GM12878 (cell line): ENCODE results near the gene MEIG1. TPM values are rescaled to one million over a fixed set of nuclear protein-coding genes. Genes with fewer than 3 reads are reported as not detected.
"Not testable (repeated sequence)": the region's sequence is repeated elsewhere in the genome, so short reads cannot be mapped to it uniquely, and the experiment has no call there.

Source experiments
- ATAC-seq: fragments of 200-7000 bp; cut with Tn5 transposase; 3 replicates; pipeline ENCODE4 v1.9.1; 2020; ENCODE audit warnings: mild to moderate bottlenecking, moderate library complexity
- BruUV-seq: library from RNA; stranded (reverse); fragments of 400-500 nt; replicated peaks from 2 replicates; lab custom pipeline; 2021; lab: Mats Ljungman, UMichigan
- CTCF ChIA-PET: fragments of 300-600 bp; sonication (Branson Sonifier 250); formaldehyde crosslinking; extraction: SDS; loops from one replicate; lab custom pipeline; 2021; ENCODE audit warnings: inconsistent platforms; lab: Yijun Ruan, JAX
- POLR2A ChIA-PET: fragments of 350-600 bp; formaldehyde crosslinking; extraction: SDS; loops from one replicate; lab custom pipeline; 2021; ENCODE audit warnings: inconsistent platforms; lab: Charles Lee
- RAD21 ChIA-PET: fragments of 300-600 bp; sonication (Branson Sonifier 250); formaldehyde crosslinking; loops from one replicate; lab custom pipeline; 2023; ENCODE audit warnings: antibody characterized with exemption; ENCODE audit not compliant: unreplicated experiment; lab: Charles Lee
- SMC1A ChIA-PET: fragments of 300-600 bp; sonication (Branson Sonifier 250); formaldehyde crosslinking; loops from one replicate; lab custom pipeline; 2023; ENCODE audit not compliant: unreplicated experiment, uncharacterized antibody; lab: Charles Lee
- DNase-seq: peaks from one replicate; pipeline ENCODE4 v3.0.0-alpha.2; 2011; ENCODE audit warnings: low read depth, low spot score
- FAIRE-seq: peaks from 3 replicates; lab custom pipeline; 2011; peaks lifted over from hg19 to GRCh38; lab: Jason Lieb, UNC
- H2AFZ ChIP-seq: 2 replicates; pipeline ENCODE4 v1.6.0; 2011; ENCODE audit warnings: low read depth, low read length, control low read depth; ENCODE audit not compliant: control insufficient read depth
- H3K27ac ChIP-seq: 2 replicates; pipeline ENCODE4 v1.5.1; 2011; ENCODE audit warnings: control low read depth; ENCODE audit not compliant: control insufficient read depth, insufficient read depth
- H3K27me3 ChIP-seq, 2 experiments: replicated peaks in 1 of 2; 2 replicates each; pipeline versions ENCODE4 v1.6.0 to v1.6.1; 2011; ENCODE audit warnings: low read length in 1 of 2; ENCODE audit not compliant: control insufficient read depth in 2 of 2, insufficient read depth in 2 of 2
- H3K36me3 ChIP-seq, 2 experiments: 2 replicates each; pipeline ENCODE4 v1.5.1; 2011; ENCODE audit warnings: low read length in 1 of 2; ENCODE audit not compliant: control insufficient read depth in 2 of 2, insufficient read depth in 2 of 2
- H3K4me1 ChIP-seq: 2 replicates; pipeline ENCODE4 v1.6.1; 2011; ENCODE audit warnings: mild to moderate bottlenecking, low read length, moderate library complexity, mixed read lengths; ENCODE audit not compliant: control insufficient read depth, insufficient read depth
- H3K4me2 ChIP-seq: 2 replicates; pipeline ENCODE4 v1.6.0; 2011; ENCODE audit warnings: control low read depth; ENCODE audit not compliant: control insufficient read depth, insufficient read depth
- H3K4me3 ChIP-seq: fragments of 200-600 bp; sonication (generic); 2 replicates; pipeline ENCODE4 v1.5.1; 2016
- H3K79me2 ChIP-seq: 2 replicates; pipeline ENCODE4 v1.6.0; 2011; ENCODE audit warnings: low read length; ENCODE audit not compliant: control insufficient read depth, insufficient read depth
- H3K9ac ChIP-seq: 2 replicates; pipeline ENCODE4 v1.8.0; 2011; ENCODE audit warnings: low read length, control low read depth, mixed read lengths; ENCODE audit not compliant: control insufficient read depth, insufficient read depth
- H3K9me3 ChIP-seq: replicated peaks from 3 replicates; pipeline ENCODE4 v1.5.1; 2011; ENCODE audit warnings: mild to moderate bottlenecking, low read length; ENCODE audit not compliant: control insufficient read depth, insufficient read depth
- H4K20me1 ChIP-seq: 2 replicates; pipeline ENCODE4 v1.6.0; 2011; ENCODE audit not compliant: control insufficient read depth, insufficient read depth
- ATF7 ChIP-seq: fragments of 450-650 bp; IDR thresholded peaks from 2 replicates; pipeline ENCODE4 v1.6.1; 2016; ENCODE audit warnings: low read depth, mild to moderate bottlenecking
- BHLHE40 ChIP-seq, 2 experiments: fragments of 450-650 bp in 1 of 2; IDR thresholded peaks; 2 replicates each; pipeline ENCODE4 v1.6.1; 2011 to 2017; ENCODE audit warnings: low read depth in 2 of 2, borderline replicate concordance in 1 of 2, improper control_type of control experiment in 1 of 2, low read length in 1 of 2, mild to moderate bottlenecking in 1 of 2
- DPF2 ChIP-seq: fragments of 450-650 bp; IDR thresholded peaks from 2 replicates; pipeline ENCODE4 v1.6.1; 2017; ENCODE audit warnings: mild to moderate bottlenecking
- EED ChIP-seq: sonication (generic); IDR thresholded peaks from 2 replicates; pipeline ENCODE4 v1.6.1; 2016; ENCODE audit warnings: antibody characterized with exemption, low read depth
- ETV6 ChIP-seq, 2 experiments: fragments of 450-650 bp in 1 of 2; IDR thresholded peaks in 1 of 2; conservative IDR thresholded peaks in 1 of 2; 2 replicates each; pipeline ENCODE4 v1.6.1; 2014; ENCODE audit warnings: antibody characterized with exemption in 1 of 2, borderline replicate concordance in 1 of 2, low read depth in 1 of 2, mild to moderate bottlenecking in 1 of 2, moderate library complexity in 1 of 2
- IKZF1 ChIP-seq: fragments of 450-650 bp; conservative IDR thresholded peaks from 2 replicates; pipeline ENCODE4 v1.6.1; 2017; ENCODE audit warnings: antibody characterized with exemption, mild to moderate bottlenecking
- IKZF2 ChIP-seq, 2 experiments: fragments of 450-650 bp; IDR thresholded peaks; 2 replicates each; pipeline ENCODE4 v1.6.1; 2017; ENCODE audit warnings: mild to moderate bottlenecking in 2 of 2, moderate library complexity in 2 of 2
- IRF4 ChIP-seq: IDR thresholded peaks from 2 replicates; pipeline ENCODE4 v1.6.1; 2011; ENCODE audit warnings: low read depth, low read length
- RUNX3 ChIP-seq: IDR thresholded peaks from 2 replicates; pipeline ENCODE4 v1.6.1; 2012; ENCODE audit warnings: low read length, inconsistent platforms
- SPI1 ChIP-seq: IDR thresholded peaks from 2 replicates; pipeline ENCODE4 v1.6.1; 2011; ENCODE audit warnings: low read depth, mild to moderate bottlenecking, low read length, moderate library complexity, borderline replicate concordance; ENCODE audit not compliant: insufficient read depth
- TCF12 ChIP-seq: IDR thresholded peaks from 2 replicates; pipeline ENCODE4 v1.6.1; 2011; ENCODE audit warnings: low read depth, mild to moderate bottlenecking, low read length
- ZNF687 ChIP-seq: fragments of 450-650 bp; IDR thresholded peaks from 2 replicates; pipeline ENCODE4 v1.6.1; 2017; ENCODE audit warnings: mild to moderate bottlenecking, moderate library complexity
- WGBS: methylation state at CpG from one replicate; pipeline ENCODE4 v1.1.6; 2016; ENCODE audit warnings: low lambda C conversion rate; ENCODE audit not compliant: insufficient replicate concordance, insufficient coverage; ENCODE audit errors: missing lambda C conversion rate; 5-methylcytosine and 5-hydroxymethylcytosine counted together
- in situ Hi-C: fragments of 300-500 bp; cut with MboI; formaldehyde crosslinking; loops from 9 replicates; pipeline ENCODE4 v1.14.3; 2018; ENCODE audit warnings: mixed read lengths
- intact Hi-C: fragments of 100-400 bp; cut with micrococcal nuclease; formaldehyde crosslinking; loops from one replicate; pipeline ENCODE4 v1.14.2; 2022; ENCODE audit not compliant: unreplicated experiment
- polyA plus RNA-seq, 11 experiments: library from polyadenylated mRNA; depleted of rRNA in 4 of 11; unstranded in 6 of 11; stranded (reverse) in 5 of 11; fragments of >200 nt; fragmentation: Nextera tagmentation in 4 of 11; fragmentation: Illumina TruSeq in 1 of 11; extraction: Ambion mirVana in 4 of 11; extraction: Trizol in 1 of 11; gene quantifications; 1 replicate in 1 of 11; 2 replicates in 10 of 11; pipeline versions ENCODE4 v1.2.1 to v1.2.3, GENCODE V29; 2011 to 2016; ENCODE audit warnings: inconsistent platforms in 2 of 11, missing spikeins in 2 of 11, low read depth in 1 of 11
- total RNA-seq, 4 experiments: library from RNA; depleted of rRNA in 3 of 4; stranded (reverse); fragments of >200 nt in 3 of 4; fragmentation: Illumina TruSeq in 1 of 4; extraction: Trizol in 1 of 4; gene quantifications; 2 replicates each; pipeline versions ENCODE4 v1.2.1 to v1.2.3, GENCODE V29; 2013 to 2021

Gene MEIG1
- total and polyA plus RNA-seq, 10 of the 15 experiments (the other 5 are each of a cell fraction or from before 2014, with no cell fraction given): 0.13 to 1.9 (median 0.80) TPM; not detected in 2

- peak; percentile 49 for FAIRE-seq
- H3K9me3 ChIP-seq, intact Hi-C loops, H3K4me3 ChIP-seq, H3K9ac ChIP-seq, BruUV-seq, H3K27me3 ChIP-seq, RAD21 ChIA-PET, in situ Hi-C loops, H4K20me1 ChIP-seq, H3K79me2 ChIP-seq, H2AFZ ChIP-seq, DNase-seq, POLR2A ChIA-PET: not testable (repeated sequence)
- peaks cover 10% of the 10 kb centered on the region; the same call in 1 of the 2 replicates for H3K4me1 ChIP-seq
- H3K4me2 ChIP-seq: 0 out of 2 replicates have a peak overlapping the region, but pooled peaks have one; percentile 4
- WGBS: 92% methylated on average over 15 of the region's 17 CpGs
- ChIA-PET CTCF (interaction anchor here (0.6 to 0.8 kb wide), 2 partner anchors 8 to 11 kb away, joined by 3 read pairs; no protein-coding TSS in a partner anchor), SMC1A (interaction anchor here (0.8 kb wide), 1 partner anchor 12 kb away, joined by 3 read pairs; no protein-coding TSS in a partner anchor)
- peaks cover 5 to 24% of the 10 kb centered on the region in 2 experiments for H3K36me3 ChIP-seq
- ATAC-seq: peak; percentile 94
- TF ChIP-seq DPF2 (peak; percentile 65; the same call in 1 of the 2 replicates), ATF7 (peak; percentile 18; the same call in 1 of the 2 replicates), ZNF687 (peak; percentile 54), TCF12 (0 out of 2 replicates have a peak, but pooled peaks have one; percentile 27), IKZF2 (IDR thresholded peaks at IDR 0.05) (peak; percentile 29 to 51; a peak in 1 of 4 replicates), EED (peak; percentile 53; the same call in 1 of the 2 replicates), ETV6 (conservative IDR thresholded peaks at IDR 0.05 in 1 of 2, IDR thresholded peaks at IDR 0.05 in 1 of 2; ENCODE audit: borderline replicate concordance in 1 of 2, low read depth in 1 of 2) (peak in 1 of 2 experiments; percentile 41; a peak in 1 of 4 replicates), SPI1 (peak; percentile 85), IRF4 (0 out of 2 replicates have a peak, but pooled peaks have one; percentile 14), BHLHE40 (IDR thresholded peaks at IDR 0.05; ENCODE audit: borderline replicate concordance in 1 of 2, low read depth in 2 of 2, low read length in 1 of 2) (peak in 1 of 2 experiments; percentile 71; a peak in 1 of 4 replicates), RUNX3 (peak; percentile 28; the same call in 1 of the 2 replicates), IKZF1 (peak; percentile 47; the same call in 1 of the 2 replicates)
- peak overlapping the region; percentile 37; the same call in 1 of the 2 replicates for H3K27ac ChIP-seq
These were observed 16.8 kb upstream of the MEIG1 start for GRCh38 chr10:14942147-14942949.

- CTCF ChIA-PET, H3K27ac ChIP-seq, H3K79me2 ChIP-seq, BruUV-seq, in situ Hi-C loops, ATAC-seq, SMC1A ChIA-PET, H3K4me2 ChIP-seq, RAD21 ChIA-PET, intact Hi-C loops, H4K20me1 ChIP-seq, H3K27me3 ChIP-seq, H3K9ac ChIP-seq, FAIRE-seq, H3K9me3 ChIP-seq, H3K4me3 ChIP-seq, POLR2A ChIA-PET, H2AFZ ChIP-seq, DNase-seq: not testable (repeated sequence)
- H3K4me1 ChIP-seq: peaks cover 10% of the 10 kb centered on the region; the same call in 1 of the 2 replicates
- peaks cover 8 to 29% of the 10 kb centered on the region in 2 experiments for H3K36me3 ChIP-seq
- WGBS: 96% methylated on average over 7 of the region's 7 CpGs
These were observed 16.2 kb upstream of the MEIG1 start for GRCh38 chr10:14942950-14943338.
